A549 (cell line): Measurements from ENCODE around the gene SYNE4. TPM values are rescaled to one million over a fixed set of nuclear protein-coding genes. Genes with fewer than 3 reads are reported as not detected.
A peak's percentile ranks its signal among the peaks of the same experiment; 100 is the strongest.

Experiments used
- ATAC-seq, 2 experiments: fragments of 200-7000 bp in 1 of 2; fragments of >200 bp in 1 of 2; cut with Nextera tagmentation in 1 of 2; cut with Tn5 transposase in 1 of 2; 3 replicates each; pipeline versions ENCODE4 v1.8.0 to v1.9.1; 2018 to 2020; ENCODE audit warnings: mild to moderate bottlenecking in 1 of 2, moderate library complexity in 1 of 2
- CTCF ChIA-PET: fragments of 300-600 bp; sonication (Branson Sonifier 250); formaldehyde crosslinking; extraction: SDS; loops from one replicate; lab custom pipeline; 2021; ENCODE audit warnings: antibody characterized with exemption, inconsistent platforms; lab: Yijun Ruan, JAX
- POLR2A ChIA-PET: fragments of 350-600 bp; formaldehyde crosslinking; extraction: SDS; loops from one replicate; lab custom pipeline; 2021; ENCODE audit warnings: antibody characterized with exemption, inconsistent platforms; lab: Yijun Ruan, JAX
- DNase-seq, 2 experiments: peaks; one replicate each; pipeline versions ENCODE4 v3.0.0 to v3.0.0-alpha.2; 2011 to 2016; ENCODE audit warnings: low read depth in 1 of 2, low spot score in 1 of 2
- FAIRE-seq: peaks from 2 replicates; lab custom pipeline; 2011; peaks lifted over from hg19 to GRCh38; lab: Jason Lieb, UNC
- H3K27ac ChIP-seq, 2 experiments: fragments of >200 bp; sonication (Bioruptor Twin); formaldehyde crosslinking; 3 replicates each; pipeline ENCODE4 v1.5.1; 2016 to 2017
- H3K4me1 ChIP-seq: fragments of >200 bp; sonication (Bioruptor Twin); formaldehyde crosslinking; 3 replicates; pipeline ENCODE4 v1.6.1; 2016
- H3K4me2 ChIP-seq: fragments of >200 bp; sonication (Bioruptor Twin); formaldehyde crosslinking; 3 replicates; pipeline ENCODE4 v1.6.1; 2016
- H3K4me3 ChIP-seq: fragments of >200 bp; sonication (Bioruptor Twin); formaldehyde crosslinking; 3 replicates; pipeline ENCODE4 v1.5.1; 2016
- H3K9me3 ChIP-seq: fragments of >200 bp; sonication (Bioruptor Twin); formaldehyde crosslinking; 3 replicates; pipeline ENCODE4 v1.6.1; 2016
- BHLHE40 ChIP-seq: IDR thresholded peaks from 2 replicates; pipeline ENCODE4 v1.6.1; 2012; ENCODE audit warnings: low read depth, low read length, inconsistent platforms
- CBX8 ChIP-seq: fragments of 200-600 bp; sonication (generic); IDR thresholded peaks from 2 replicates; pipeline ENCODE4 v1.6.1; 2016
- FOSL2 ChIP-seq, 2 experiments: fragments of 450-650 bp in 1 of 2; fragments of >200 bp in 1 of 2; sonication (Bioruptor Twin) in 1 of 2; formaldehyde crosslinking; IDR thresholded peaks; 2 replicates each; pipeline versions ENCODE4 v1.5.0 to v1.6.1; 2016 to 2020; ENCODE audit warnings: mild to moderate bottlenecking in 1 of 2, moderate library complexity in 1 of 2
- HDAC2 ChIP-seq: fragments of 200-600 bp; sonication (generic); IDR thresholded peaks from 2 replicates; pipeline ENCODE4 v1.6.1; 2016
- HOXB13 ChIP-seq: fragments of 250-450 bp; sonication (Bioruptor Pico); IDR thresholded peaks from 2 replicates; pipeline ENCODE4 v1.5.0; 2020; ENCODE audit warnings: low read depth, mild to moderate bottlenecking, moderate library complexity
- HOXB5 ChIP-seq: fragments of 250-450 bp; sonication (Bioruptor Pico); IDR thresholded peaks from 2 replicates; pipeline ENCODE4 v1.5.0; 2020; ENCODE audit warnings: mild to moderate bottlenecking, moderate library complexity
- KDM1A ChIP-seq: fragments of 200-600 bp; sonication (generic); IDR thresholded peaks from 2 replicates; pipeline ENCODE4 v1.6.1; 2016; ENCODE audit warnings: low read depth, mild to moderate bottlenecking
- MAFK ChIP-seq: fragments of 450-650 bp; IDR thresholded peaks from 2 replicates; pipeline ENCODE4 v1.6.1; 2014; ENCODE audit not compliant: partially characterized antibody
- MAZ ChIP-seq: fragments of 150-350 bp; IDR thresholded peaks from 2 replicates; pipeline ENCODE4 v1.6.1; 2014; ENCODE audit warnings: antibody characterized with exemption, low read depth, low read length, borderline replicate concordance
- MYC ChIP-seq: IDR thresholded peaks from 2 replicates; pipeline ENCODE4 v1.6.1; 2012; ENCODE audit warnings: mild to moderate bottlenecking, inconsistent platforms, low read length, improper control_type of control experiment, borderline replicate concordance
- POLR2AphosphoS2 ChIP-seq: conservative IDR thresholded peaks from 2 replicates; pipeline ENCODE4 v1.6.1; 2012; ENCODE audit warnings: low read length, improper control_type of control experiment, inconsistent platforms
- RARB ChIP-seq: fragments of 250-450 bp; sonication (Bioruptor Pico); IDR thresholded peaks from 2 replicates; pipeline ENCODE4 v1.8.0; 2021; ENCODE audit warnings: mild to moderate bottlenecking, moderate library complexity
- RFX5 ChIP-seq: fragments of 450-650 bp; IDR thresholded peaks from 2 replicates; pipeline ENCODE4 v1.7.1; 2014; ENCODE audit warnings: antibody characterized with exemption, mild to moderate bottlenecking, moderate library complexity
- RNF2 ChIP-seq: fragments of 200-600 bp; sonication (generic); IDR thresholded peaks from 2 replicates; pipeline ENCODE4 v1.6.1; 2016; ENCODE audit warnings: low read depth, mild to moderate bottlenecking, antibody characterized with exemption, moderate library complexity, borderline replicate concordance
- SREBF2 ChIP-seq: fragments of 450-650 bp; IDR thresholded peaks from 2 replicates; pipeline ENCODE4 v1.6.1; 2014; ENCODE audit warnings: mild to moderate bottlenecking, moderate library complexity
- TP53 ChIP-seq: fragments of 250-450 bp; sonication (Bioruptor Pico); IDR thresholded peaks from 2 replicates; pipeline ENCODE4 v1.5.0; 2021; ENCODE audit warnings: mild to moderate bottlenecking, moderate library complexity
- ZFP36 ChIP-seq: fragments of 450-650 bp; IDR thresholded peaks from 2 replicates; pipeline ENCODE4 v1.6.1; 2014; ENCODE audit warnings: borderline replicate concordance; ENCODE audit not compliant: partially characterized antibody
- WGBS: methylation state at CpG from one replicate; pipeline ENCODE4 v1.1.6; 2017; ENCODE audit errors: missing lambda C conversion rate; 5-methylcytosine and 5-hydroxymethylcytosine counted together
- polyA plus RNA-seq, 4 experiments: library from polyadenylated mRNA; depleted of rRNA in 3 of 4; stranded (reverse); fragments of >200 nt; fragmentation: RNase III in 1 of 4; extraction: RNeasy Plus Mini Kit Qiagen cat#74134 plus additional on column Dnase treatment in 1 of 4; gene quantifications; 2 replicates in 3 of 4; 3 replicates in 1 of 4; pipeline ENCODE4 v1.2.3, GENCODE V29; 2011 to 2017
- TF ChIP-seq, protein P1 (sequence below): fragments of >200 bp; sonication (Bioruptor Twin); formaldehyde crosslinking; IDR thresholded peaks from 3 replicates; pipeline ENCODE4 v1.5.1; 2016
- TF ChIP-seq, protein P2 (sequence below): IDR thresholded peaks from 2 replicates; pipeline ENCODE4 v1.6.1; 2012
- TF ChIP-seq, protein P3 (sequence below): IDR thresholded peaks from 2 replicates; pipeline ENCODE4 v1.6.1; 2012
- TF ChIP-seq, protein P4 (sequence below): fragments of 150-350 bp; IDR thresholded peaks from 2 replicates; pipeline ENCODE4 v1.6.1; 2014; ENCODE audit warnings: low read depth, mild to moderate bottlenecking, low read length

Gene SYNE4
- polyA plus RNA-seq, 2 of the 4 experiments (the other 2 are of a cell fraction) = 0.37 to 0.56 TPM

DNA sequence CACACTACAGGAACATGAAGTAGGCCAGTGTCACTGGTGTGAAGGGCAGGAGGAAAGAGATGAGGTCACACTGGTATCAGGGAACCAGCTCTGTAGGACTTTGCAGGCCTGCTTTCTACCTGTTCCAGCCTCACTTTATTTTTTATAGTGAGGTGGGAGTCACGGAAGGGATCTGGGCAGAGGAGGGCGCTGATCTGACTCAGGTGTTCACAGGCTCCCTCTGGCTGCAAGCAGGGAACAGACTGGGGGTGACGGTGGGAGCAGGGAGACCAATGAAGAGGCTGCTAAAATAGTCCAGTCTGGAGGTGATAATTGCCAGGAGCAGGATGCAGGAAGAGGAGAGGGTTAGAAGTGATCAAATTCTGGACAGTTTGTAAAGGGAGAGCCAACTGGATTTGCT lies 42.6 kb upstream of the SYNE4 start (continued):
- TF ChIP-seq, protein P1, sequence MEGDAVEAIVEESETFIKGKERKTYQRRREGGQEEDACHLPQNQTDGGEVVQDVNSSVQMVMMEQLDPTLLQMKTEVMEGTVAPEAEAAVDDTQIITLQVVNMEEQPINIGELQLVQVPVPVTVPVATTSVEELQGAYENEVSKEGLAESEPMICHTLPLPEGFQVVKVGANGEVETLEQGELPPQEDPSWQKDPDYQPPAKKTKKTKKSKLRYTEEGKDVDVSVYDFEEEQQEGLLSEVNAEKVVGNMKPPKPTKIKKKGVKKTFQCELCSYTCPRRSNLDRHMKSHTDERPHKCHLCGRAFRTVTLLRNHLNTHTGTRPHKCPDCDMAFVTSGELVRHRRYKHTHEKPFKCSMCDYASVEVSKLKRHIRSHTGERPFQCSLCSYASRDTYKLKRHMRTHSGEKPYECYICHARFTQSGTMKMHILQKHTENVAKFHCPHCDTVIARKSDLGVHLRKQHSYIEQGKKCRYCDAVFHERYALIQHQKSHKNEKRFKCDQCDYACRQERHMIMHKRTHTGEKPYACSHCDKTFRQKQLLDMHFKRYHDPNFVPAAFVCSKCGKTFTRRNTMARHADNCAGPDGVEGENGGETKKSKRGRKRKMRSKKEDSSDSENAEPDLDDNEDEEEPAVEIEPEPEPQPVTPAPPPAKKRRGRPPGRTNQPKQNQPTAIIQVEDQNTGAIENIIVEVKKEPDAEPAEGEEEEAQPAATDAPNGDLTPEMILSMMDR = peak; percentile 53

DNA sequence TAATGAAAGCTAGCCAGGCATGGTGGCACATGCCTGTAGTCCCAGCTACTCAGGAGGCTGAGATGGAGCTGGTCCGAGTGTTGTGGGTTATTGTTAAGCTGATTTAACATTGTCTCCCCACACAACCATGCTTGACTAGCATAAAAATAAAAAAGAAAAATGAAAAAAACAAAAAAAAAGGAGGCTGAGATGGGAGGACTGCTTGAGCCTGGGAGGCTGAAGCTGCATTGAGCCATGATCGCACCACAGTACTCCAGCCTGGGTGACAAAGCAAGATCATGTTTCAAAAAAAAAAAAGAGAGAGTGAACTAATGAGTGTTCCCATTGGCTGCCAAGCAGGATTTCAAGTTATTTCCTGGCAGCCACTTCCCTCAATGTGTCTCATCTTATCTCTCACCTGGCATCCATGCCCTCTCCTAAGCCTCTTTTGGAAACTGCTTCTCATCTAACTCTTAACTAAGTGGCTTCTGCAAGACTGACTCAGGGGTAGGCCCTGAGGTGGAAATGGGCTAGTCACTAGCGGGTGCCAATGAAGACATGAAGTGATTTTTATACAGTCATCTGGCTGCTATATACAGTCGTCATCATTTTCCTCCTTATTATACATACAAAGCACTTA lies 40.6 kb upstream of the SYNE4 start:
- no peaks in the 10 kb centered on the region for H3K9me3 ChIP-seq
- H3K4me2 ChIP-seq = no peak overlapping the region
- no peak overlapping the region for H3K27ac ChIP-seq
- 91% methylated on average over 4 of the region's 4 CpGs for WGBS
- POLR2A ChIA-PET = no interaction called here
- no peak for TF ChIP-seq MAZ
- TF ChIP-seq MYC = no peak
- no peak for TF ChIP-seq SREBF2
- TF ChIP-seq HOXB13 (CRISPR knock-in tag) = no peak
- no peak for TF ChIP-seq RARB
- TF ChIP-seq POLR2AphosphoS2 = no peak
- no peak for TF ChIP-seq KDM1A
- TF ChIP-seq RFX5 = no peak
- TF ChIP-seq, protein P2, sequence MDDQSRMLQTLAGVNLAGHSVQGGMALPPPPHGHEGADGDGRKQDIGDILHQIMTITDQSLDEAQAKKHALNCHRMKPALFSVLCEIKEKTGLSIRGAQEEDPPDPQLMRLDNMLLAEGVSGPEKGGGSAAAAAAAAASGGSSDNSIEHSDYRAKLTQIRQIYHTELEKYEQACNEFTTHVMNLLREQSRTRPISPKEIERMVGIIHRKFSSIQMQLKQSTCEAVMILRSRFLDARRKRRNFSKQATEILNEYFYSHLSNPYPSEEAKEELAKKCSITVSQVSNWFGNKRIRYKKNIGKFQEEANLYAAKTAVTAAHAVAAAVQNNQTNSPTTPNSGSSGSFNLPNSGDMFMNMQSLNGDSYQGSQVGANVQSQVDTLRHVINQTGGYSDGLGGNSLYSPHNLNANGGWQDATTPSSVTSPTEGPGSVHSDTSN = no peak
- no peak for TF ChIP-seq TP53 (CRISPR knock-in tag)
- no peak for TF ChIP-seq HOXB5
- no peak for TF ChIP-seq BHLHE40
- no peak for TF ChIP-seq RNF2
- TF ChIP-seq, protein P3, sequence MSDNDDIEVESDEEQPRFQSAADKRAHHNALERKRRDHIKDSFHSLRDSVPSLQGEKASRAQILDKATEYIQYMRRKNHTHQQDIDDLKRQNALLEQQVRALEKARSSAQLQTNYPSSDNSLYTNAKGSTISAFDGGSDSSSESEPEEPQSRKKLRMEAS = no peak
- no peak overlapping the region for H3K4me3 ChIP-seq
- H3K4me1 ChIP-seq = peaks cover 6% of the 10 kb centered on the region; the same call in 2 of the 3 replicates
- no peak for DNase-seq
- ATAC-seq = no peak
- CTCF ChIA-PET = interaction anchor here (0.9 to 1.5 kb wide), 4 partner anchors 12 to 79 kb away, joined by 3 to 5 read pairs (median 4); no protein-coding TSS in a partner anchor
- peak; percentile 89 for FAIRE-seq

DNA sequence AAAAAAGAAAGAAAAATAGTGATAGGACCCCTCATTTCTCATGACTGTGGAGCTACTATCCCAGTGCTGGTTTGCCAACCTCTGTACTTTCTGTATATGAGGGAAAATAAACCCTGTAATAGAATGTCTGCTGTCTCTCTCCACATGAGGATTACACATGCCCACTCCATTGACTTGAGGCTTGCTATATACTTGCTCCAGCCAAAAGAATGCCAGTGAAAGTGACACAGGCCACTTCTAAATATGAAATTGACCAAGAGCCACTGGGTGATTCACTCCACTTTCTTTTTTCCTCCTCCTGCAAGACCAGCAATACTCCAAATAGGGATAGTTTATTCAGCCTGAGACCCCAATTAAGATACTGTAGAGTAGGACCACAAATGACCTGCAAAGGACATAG lies 39.2 kb upstream of the SYNE4 start:
- Histone ChIP-seq H3K4me2 (no peak overlapping the region), H3K4me3 (no peak overlapping the region), H3K9me3 (no peaks in the 10 kb centered on the region), H3K4me1 (peaks cover under 1% of the 10 kb centered on the region; the same call in 1 of the 3 replicates), H3K27ac (no peak overlapping the region)
- DNase-seq (no peak), FAIRE-seq (no peak), ATAC-seq (no peak)
- POLR2A ChIA-PET = interaction anchor here (0.6 kb wide), 1 partner anchor 11 kb away, joined by 3 read pairs; no protein-coding TSS in a partner anchor
- CTCF ChIA-PET = interaction anchor here (1.1 to 1.6 kb wide), 4 partner anchors 8 to 61 kb away, joined by 4 to 5 read pairs (median 4); partner anchors contain the start of gene SDHAF1
- TF ChIP-seq ZFP36 = no peak
- no peak for TF ChIP-seq HOXB5
- TF ChIP-seq CBX8 = no peak
- no peak for TF ChIP-seq FOSL2 (IDR thresholded peaks at IDR 0.05)
- no peak for TF ChIP-seq FOSL2 (CRISPR knock-in tag; IDR thresholded peaks at IDR 0.05)
- TF ChIP-seq, protein P4, sequence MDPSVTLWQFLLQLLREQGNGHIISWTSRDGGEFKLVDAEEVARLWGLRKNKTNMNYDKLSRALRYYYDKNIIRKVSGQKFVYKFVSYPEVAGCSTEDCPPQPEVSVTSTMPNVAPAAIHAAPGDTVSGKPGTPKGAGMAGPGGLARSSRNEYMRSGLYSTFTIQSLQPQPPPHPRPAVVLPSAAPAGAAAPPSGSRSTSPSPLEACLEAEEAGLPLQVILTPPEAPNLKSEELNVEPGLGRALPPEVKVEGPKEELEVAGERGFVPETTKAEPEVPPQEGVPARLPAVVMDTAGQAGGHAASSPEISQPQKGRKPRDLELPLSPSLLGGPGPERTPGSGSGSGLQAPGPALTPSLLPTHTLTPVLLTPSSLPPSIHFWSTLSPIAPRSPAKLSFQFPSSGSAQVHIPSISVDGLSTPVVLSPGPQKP = no peak
- TF ChIP-seq HDAC2 = no peak
- TF ChIP-seq SREBF2 = no peak
- TF ChIP-seq MAFK = no peak
